PFSK-1 (cell line): ENCODE results near the gene HIVEP2.

ENCODE experiments used
- POLR2AphosphoS5 ChIP-seq: IDR thresholded peaks from 2 replicates; pipeline ENCODE4 v1.6.1; 2012; ENCODE audit warnings: low read depth, mild to moderate bottlenecking, control low read depth, low read length, moderate library complexity
- REST ChIP-seq, 2 experiments: IDR thresholded peaks; 2 replicates each; pipeline versions ENCODE4 v1.6.1 to v1.8.0; 2011 to 2012; ENCODE audit warnings: low read depth in 2 of 2, low read length in 2 of 2, control low read depth in 1 of 2, inconsistent platforms in 1 of 2, mild to moderate bottlenecking in 1 of 2, moderate library complexity in 1 of 2; ENCODE audit not compliant: insufficient read depth in 1 of 2
- SIN3A ChIP-seq: IDR thresholded peaks from 2 replicates; pipeline ENCODE4 v1.6.1; 2012; ENCODE audit warnings: mild to moderate bottlenecking, low read length, moderate library complexity, borderline replicate concordance; ENCODE audit not compliant: insufficient read depth
- TAF1 ChIP-seq: IDR thresholded peaks from 2 replicates; pipeline ENCODE4 v1.6.1; 2012; ENCODE audit warnings: low read length, control low read depth, borderline replicate concordance; ENCODE audit not compliant: insufficient read depth

DNA sequence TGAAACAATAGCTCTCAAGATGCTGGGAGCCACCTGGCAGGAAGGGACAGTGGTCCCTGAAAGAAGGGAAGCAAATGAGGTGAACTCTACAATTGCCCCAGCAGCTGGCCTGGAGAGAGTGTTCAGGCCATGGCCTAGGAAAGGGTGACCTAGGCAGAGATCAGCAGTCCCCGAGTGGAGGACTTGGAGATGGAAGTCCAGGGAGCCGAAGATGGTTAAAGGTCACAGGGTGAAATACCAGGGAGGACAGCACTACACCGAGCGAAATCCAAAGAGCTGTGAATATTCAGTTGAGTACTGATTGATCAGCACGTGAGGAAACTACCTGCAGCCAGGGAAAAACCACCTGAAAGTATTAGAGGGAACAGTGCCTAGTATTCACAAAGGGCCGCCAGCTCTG lies 133.1 kb downstream of the HIVEP2 start:
- no peak for TF ChIP-seq POLR2AphosphoS5
- TF ChIP-seq TAF1 = no peak
- no peak for TF ChIP-seq SIN3A
- TF ChIP-seq REST (IDR thresholded peaks at IDR 0.05; ENCODE audit: insufficient read depth in 1 of 2, low read depth in 2 of 2, low read length in 2 of 2) = no peak
